Effector memory CD4-positive, alpha-beta T cell (primary cell): ENCODE results near the gene KIAA0930.

Experiments
- DNase-seq, 3 donors: peaks; one replicate each; pipeline ENCODE4 v3.0.0-alpha.2; 2020
- H3K27ac ChIP-seq: 2 replicates; pipeline ENCODE4 v1.7.0; 2013; ENCODE audit warnings: mild to moderate bottlenecking, low read length, moderate library complexity; ENCODE audit not compliant: insufficient read depth, poor library complexity, severe bottlenecking
- H3K27me3 ChIP-seq: replicated peaks from 2 replicates; pipeline ENCODE4 v1.7.0; 2013; ENCODE audit warnings: mild to moderate bottlenecking, low read length; ENCODE audit not compliant: insufficient read depth, control insufficient read depth, poor library complexity, severe bottlenecking
- H3K36me3 ChIP-seq: 2 replicates; pipeline ENCODE4 v1.7.0; 2013; ENCODE audit warnings: mild to moderate bottlenecking, low read length, moderate library complexity; ENCODE audit not compliant: control insufficient read depth, insufficient read depth
- H3K4me1 ChIP-seq: 2 replicates; pipeline ENCODE4 v1.7.0; 2013; ENCODE audit warnings: low read length, mild to moderate bottlenecking; ENCODE audit not compliant: control insufficient read depth, insufficient read depth, poor library complexity, severe bottlenecking
- H3K4me3 ChIP-seq: 2 replicates; pipeline ENCODE4 v1.7.0; 2013; ENCODE audit warnings: low read length, low read depth, mild to moderate bottlenecking; ENCODE audit not compliant: insufficient read depth, poor library complexity, severe bottlenecking
- H3K9me3 ChIP-seq: 2 replicates; pipeline ENCODE4 v1.7.0; 2013; ENCODE audit warnings: mild to moderate bottlenecking, low read length, moderate library complexity; ENCODE audit not compliant: control insufficient read depth

Gene KIAA0930

DNA sequence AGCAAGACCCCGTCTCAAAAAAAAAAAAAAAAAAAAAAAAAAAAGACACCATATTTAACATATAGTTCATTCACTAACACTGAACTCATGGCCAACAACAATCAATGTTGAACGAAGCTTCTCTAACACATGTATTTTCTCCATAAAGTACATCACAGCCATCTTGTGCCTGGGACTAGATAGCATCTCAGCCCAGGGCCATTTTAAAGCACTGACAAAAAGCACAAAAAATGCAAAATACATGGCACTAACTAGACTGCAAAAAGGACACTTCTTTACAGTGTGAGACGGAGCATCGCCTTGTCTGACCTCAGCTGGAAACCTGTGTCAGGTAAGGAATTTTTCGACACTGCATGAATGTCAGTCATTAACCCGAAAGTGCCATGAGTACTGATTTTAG is 23.3 kb downstream of the KIAA0930 start:
- no peaks in the 10 kb centered on the region for H3K4me1 ChIP-seq
- no peaks in the 10 kb centered on the region for H3K9me3 ChIP-seq
- no peaks in the 10 kb centered on the region for H3K27me3 ChIP-seq
- H3K36me3 ChIP-seq, result no peaks in the 10 kb centered on the region
- H3K27ac ChIP-seq, result no peak overlapping the region
- no peak for DNase-seq
- no peak overlapping the region for H3K4me3 ChIP-seq

DNA sequence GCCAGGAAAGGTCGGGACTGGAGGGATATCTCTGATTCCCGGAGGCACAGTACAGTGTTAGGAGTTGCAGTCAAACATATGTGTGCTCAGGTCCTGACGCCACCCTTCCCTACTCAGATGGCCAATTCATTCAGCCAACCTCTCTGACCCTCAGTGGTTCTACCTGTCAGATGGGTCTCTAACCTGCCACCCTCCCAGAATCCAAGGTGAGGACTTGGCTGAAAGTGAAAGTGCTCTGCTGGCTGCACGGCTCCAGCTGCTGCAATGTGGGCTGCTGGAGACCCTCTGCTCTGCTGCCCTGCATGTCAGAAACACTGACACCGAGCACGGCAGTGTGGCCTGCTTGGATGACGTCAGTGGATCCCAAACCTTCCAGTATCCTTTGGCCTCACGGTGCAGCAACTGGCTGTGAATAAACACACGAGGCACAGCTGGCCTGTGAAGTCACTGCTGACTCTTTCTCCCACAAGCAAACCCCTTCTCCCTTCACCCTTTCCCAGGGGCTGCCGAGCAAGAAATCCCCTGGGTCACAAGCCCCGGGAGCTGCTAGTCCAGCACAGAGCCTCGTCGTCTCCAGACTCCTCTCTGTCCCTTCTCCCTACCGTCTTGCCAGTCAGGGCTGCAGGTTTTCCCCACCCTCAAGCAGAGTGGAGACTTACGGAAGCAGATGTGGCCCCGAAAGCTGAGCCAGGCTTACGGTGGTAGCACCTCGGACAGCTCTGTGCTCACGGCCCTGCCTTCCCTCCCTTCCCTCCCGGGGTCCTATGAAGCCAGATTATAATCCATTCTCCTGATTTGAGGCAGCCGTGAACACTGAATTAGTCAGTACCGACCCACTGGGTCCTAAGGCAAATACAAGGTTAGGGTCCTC is 24.3 kb downstream of the KIAA0930 start:
- H3K27ac ChIP-seq, result no peak overlapping the region
- no peaks in the 10 kb centered on the region for H3K36me3 ChIP-seq
- no peaks in the 10 kb centered on the region for H3K27me3 ChIP-seq
- no peak for DNase-seq
- H3K9me3 ChIP-seq, result no peaks in the 10 kb centered on the region
- H3K4me3 ChIP-seq, result no peak overlapping the region
- H3K4me1 ChIP-seq, result no peaks in the 10 kb centered on the region

- H3K4me3 ChIP-seq, result no peak overlapping the region
- no peaks in the 10 kb centered on the region for H3K9me3 ChIP-seq
- no peak for DNase-seq
- no peaks in the 10 kb centered on the region for H3K36me3 ChIP-seq
- no peak overlapping the region for H3K27ac ChIP-seq
- no peaks in the 10 kb centered on the region for H3K27me3 ChIP-seq
- H3K4me1 ChIP-seq, result no peaks in the 10 kb centered on the region
Observed at GRCh38 chr22:45212992-45213751, 27.5 kb downstream of the KIAA0930 start.

DNA sequence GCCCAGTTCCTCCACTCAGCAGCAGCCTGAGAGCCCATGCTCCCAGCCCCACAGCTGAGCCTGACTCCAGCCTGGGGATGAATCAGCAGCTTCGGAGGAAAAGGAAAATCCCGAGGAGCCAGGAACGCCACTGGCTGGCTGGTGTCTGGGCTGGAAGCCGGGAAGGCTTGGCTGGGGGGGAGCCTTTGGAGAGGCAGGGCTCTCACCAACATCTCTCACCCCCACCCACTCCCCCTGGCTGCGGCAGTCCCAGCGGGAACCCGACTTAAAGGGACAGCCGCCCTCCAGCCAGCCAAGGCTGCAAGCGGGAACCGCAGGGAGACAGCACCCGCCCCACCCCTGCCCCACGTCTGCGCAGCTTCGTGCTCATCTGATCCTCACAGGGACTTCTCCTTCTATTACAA is 28.4 kb downstream of the KIAA0930 start:
- H3K4me3 ChIP-seq, result no peak overlapping the region
- no peaks in the 10 kb centered on the region for H3K9me3 ChIP-seq
- no peaks in the 10 kb centered on the region for H3K36me3 ChIP-seq
- H3K27ac ChIP-seq, result no peak overlapping the region
- no peaks in the 10 kb centered on the region for H3K27me3 ChIP-seq
- no peaks in the 10 kb centered on the region for H3K4me1 ChIP-seq
- no peak for DNase-seq

DNA sequence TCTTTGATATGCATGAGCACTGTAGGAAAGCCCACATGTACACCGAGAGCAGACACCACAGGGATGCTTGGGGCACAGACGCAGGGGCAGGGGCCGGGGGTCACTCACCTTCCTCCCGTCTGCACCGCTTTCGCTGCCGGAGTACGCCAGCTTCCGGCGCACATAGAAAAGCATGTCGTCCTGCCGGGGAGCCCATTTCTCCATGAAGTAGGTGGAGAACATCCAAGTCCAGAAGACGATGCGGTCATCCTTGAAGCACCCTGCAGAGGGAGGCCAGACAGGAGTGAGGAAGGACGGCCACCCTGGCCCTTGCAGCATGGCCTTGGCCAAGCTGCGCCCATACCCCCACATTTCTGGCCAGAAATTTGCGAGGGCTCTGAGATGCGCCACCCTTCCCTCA is 28.8 kb downstream of the KIAA0930 start:
- Histone ChIP-seq H3K27me3 (no peaks in the 10 kb centered on the region), H3K9me3 (no peaks in the 10 kb centered on the region), H3K36me3 (no peaks in the 10 kb centered on the region), H3K4me1 (no peaks in the 10 kb centered on the region), H3K27ac (no peak overlapping the region), H3K4me3 (no peak overlapping the region)
- DNase-seq, result no peak

DNA sequence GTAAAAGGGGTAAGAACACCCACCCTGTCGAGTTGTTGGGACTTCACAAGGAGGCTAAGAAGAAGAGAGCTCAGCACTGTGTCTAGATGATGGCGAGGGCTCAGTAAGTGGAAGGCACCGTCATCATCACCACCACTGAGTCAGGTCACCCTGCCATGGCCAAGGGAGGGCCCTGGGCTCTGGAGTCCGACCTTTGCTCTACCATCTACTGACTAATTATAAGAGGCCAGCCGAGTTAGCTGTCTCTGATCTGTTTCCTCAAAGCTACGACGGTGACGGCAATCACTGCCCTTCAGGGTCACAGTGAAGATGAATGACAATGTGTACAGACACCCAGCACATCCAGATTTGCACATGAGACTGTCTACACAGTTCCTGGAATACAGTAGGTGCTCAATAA is 29.3 kb downstream of the KIAA0930 start:
- DNase-seq, result no peak
- no peaks in the 10 kb centered on the region for H3K27me3 ChIP-seq
- H3K4me3 ChIP-seq, result no peak overlapping the region
- H3K4me1 ChIP-seq, result no peaks in the 10 kb centered on the region
- H3K27ac ChIP-seq, result no peak overlapping the region
- no peaks in the 10 kb centered on the region for H3K9me3 ChIP-seq
- no peaks in the 10 kb centered on the region for H3K36me3 ChIP-seq

GRCh38 chr22:45210991-45211390 is 29.7 kb downstream of the KIAA0930 start:
- H3K27ac ChIP-seq, result no peak overlapping the region
- no peaks in the 10 kb centered on the region for H3K27me3 ChIP-seq
- DNase-seq, result no peak
- H3K9me3 ChIP-seq, result no peaks in the 10 kb centered on the region
- H3K4me1 ChIP-seq, result no peaks in the 10 kb centered on the region
- H3K36me3 ChIP-seq, result no peaks in the 10 kb centered on the region
- no peak overlapping the region for H3K4me3 ChIP-seq

DNA sequence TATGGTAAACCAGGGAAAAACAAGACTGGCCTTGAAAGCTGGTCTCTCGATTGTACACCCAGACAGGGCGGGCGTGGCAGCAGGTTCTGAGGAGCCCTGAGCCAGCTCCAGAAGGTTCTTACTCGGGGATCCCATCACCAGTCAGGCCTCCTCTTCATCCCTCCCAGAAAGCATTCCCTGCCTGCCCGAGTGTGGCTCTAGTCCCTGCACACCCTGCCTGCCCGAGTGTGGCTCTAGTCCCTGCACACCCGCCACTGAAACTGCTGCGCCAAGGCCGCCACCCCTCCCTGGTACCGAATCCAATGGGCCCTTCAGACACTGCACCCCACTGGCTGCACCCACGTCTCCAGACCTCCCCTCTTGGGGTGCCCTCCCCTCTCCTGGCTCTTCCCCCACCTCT is 30.1 kb downstream of the KIAA0930 start:
- Histone ChIP-seq H3K27ac (no peak overlapping the region), H3K36me3 (no peaks in the 10 kb centered on the region), H3K4me1 (no peaks in the 10 kb centered on the region), H3K9me3 (no peaks in the 10 kb centered on the region), H3K4me3 (no peak overlapping the region), H3K27me3 (no peaks in the 10 kb centered on the region)
- no peak for DNase-seq

GRCh38 chr22:45210174-45210573 is 30.5 kb downstream of the KIAA0930 start:
- Histone ChIP-seq H3K36me3 (peaks cover 2% of the 10 kb centered on the region), H3K4me1 (no peaks in the 10 kb centered on the region), H3K4me3 (no peak overlapping the region), H3K27ac (no peak overlapping the region), H3K9me3 (no peaks in the 10 kb centered on the region), H3K27me3 (no peaks in the 10 kb centered on the region)
- DNase-seq, result no peak
